ENCODE data around the gene LACTB.

GRCh38 chr15:63109498-63109897 lies 12.2 kb upstream of the LACTB start:
- TF ChIP-seq CTCF (IDR thresholded peaks at IDR 0.05; ENCODE audit: insufficient read depth, low read length) (no peak), GABPA (IDR thresholded peaks at IDR 0.05; ENCODE audit: low read depth) (no peak)

Data from HL-60 (cell line).